Middle frontal gyrus (tissue), 1 donor: ENCODE data around the gene RIMS4.
"Not testable (repeated sequence)": the region's sequence is repeated elsewhere in the genome, so short reads cannot be mapped to it uniquely, and the experiment has no call there.

Source experiments
- DNase-seq: peaks from one replicate; pipeline ENCODE4 v3.0.0-alpha.2; 2015; ENCODE audit warnings: low spot score; ENCODE audit errors: extremely low spot score

Gene RIMS4

GRCh38 chr20:44830995-44831394 is 20.6 kb upstream of the RIMS4 start:
- DNase-seq, result no peak

GRCh38 chr20:44830523-44830922 is 20.2 kb upstream of the RIMS4 start:
- no peak for DNase-seq

- no peak for DNase-seq
Observed at GRCh38 chr20:44829688-44830087, 19.3 kb upstream of the RIMS4 start.

- no peak for DNase-seq
Observed at GRCh38 chr20:44828640-44829039, 18.3 kb upstream of the RIMS4 start.

DNA sequence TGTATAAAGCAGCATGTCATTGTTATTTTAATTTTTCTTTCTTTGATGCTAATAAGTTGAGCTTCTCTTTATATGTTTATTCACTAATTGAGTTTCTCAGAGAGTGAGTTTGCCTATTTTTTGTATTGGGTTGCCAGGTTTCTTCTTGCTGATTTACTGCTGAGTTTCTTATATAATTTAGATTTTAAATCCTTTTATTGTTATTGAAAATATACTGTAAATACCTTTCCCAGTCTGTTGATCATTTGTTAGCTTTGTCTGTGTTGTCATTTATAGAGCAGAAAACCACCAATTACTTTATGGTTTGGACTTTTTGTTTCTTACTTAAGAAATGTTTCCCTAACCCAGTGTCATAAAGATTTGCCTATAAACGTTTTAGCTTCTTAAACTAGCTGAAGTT is 17.1 kb upstream of the RIMS4 start:
- DNase-seq, result no peak

- DNase-seq, result not testable (repeated sequence)
Observed at GRCh38 chr20:44821576-44821975, 11.2 kb upstream of the RIMS4 start.

DNA sequence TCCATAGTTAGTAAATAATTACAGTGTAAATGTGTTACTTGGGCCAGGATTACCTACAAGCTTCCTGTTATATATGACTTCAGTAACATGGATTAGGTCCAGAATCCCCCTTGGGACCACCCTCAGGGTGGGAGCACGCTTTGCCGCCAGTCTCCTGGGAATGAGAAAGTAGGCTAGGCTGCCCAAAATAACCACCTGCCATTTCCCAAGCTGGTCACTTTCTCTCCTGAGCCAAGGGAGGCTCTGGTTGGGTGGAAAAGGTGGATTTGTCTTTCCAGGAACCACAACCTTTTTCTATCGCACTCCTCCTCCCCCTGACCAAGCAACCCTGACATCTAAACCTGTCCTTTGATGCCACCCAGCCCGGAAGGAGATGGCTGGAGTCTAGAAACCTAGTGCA is 9.6 kb upstream of the RIMS4 start:
- DNase-seq, result no peak

DNA sequence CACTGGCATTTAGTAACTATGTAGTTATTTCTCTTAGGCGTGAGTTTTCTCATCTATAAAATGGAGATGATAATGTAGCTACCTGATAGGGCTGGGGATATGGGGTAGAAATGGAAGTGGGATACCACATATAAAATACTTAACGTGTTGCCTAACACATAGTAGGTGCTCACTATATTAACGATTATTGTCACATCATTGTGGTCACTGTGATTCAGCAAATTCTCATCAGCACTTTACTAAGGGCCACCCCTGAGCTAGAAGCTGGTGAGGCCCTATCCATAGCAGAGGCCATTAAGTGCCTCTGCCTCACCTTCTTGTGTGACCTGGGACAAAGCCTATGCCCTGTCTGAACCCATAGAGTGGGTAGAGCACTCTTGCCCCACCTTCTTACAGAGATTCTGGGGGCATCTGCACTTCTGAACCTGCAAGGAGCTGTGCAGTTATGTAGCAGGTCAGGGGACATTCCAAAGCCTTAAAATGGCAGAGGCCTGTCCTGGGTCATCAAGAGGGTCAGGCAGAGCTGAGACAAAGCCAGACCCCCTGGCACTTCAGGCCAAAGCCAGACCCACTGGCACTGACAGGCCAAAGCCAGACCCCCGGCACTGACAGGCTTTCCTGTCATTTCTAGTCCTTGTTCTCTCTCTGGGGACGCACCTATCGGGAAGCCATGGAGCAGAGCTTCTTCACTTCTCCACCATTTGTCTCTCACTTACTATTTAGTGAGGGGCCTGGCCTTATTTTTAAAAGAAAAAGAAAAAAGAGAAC is 7.0 kb upstream of the RIMS4 start:
- no peak for DNase-seq

GRCh38 chr20:44814937-44815336 is 4.6 kb upstream of the RIMS4 start:
- no peak for DNase-seq

GRCh38 chr20:44811150-44811685 is 872 bp upstream of the RIMS4 start:
- no peak for DNase-seq

DNA sequence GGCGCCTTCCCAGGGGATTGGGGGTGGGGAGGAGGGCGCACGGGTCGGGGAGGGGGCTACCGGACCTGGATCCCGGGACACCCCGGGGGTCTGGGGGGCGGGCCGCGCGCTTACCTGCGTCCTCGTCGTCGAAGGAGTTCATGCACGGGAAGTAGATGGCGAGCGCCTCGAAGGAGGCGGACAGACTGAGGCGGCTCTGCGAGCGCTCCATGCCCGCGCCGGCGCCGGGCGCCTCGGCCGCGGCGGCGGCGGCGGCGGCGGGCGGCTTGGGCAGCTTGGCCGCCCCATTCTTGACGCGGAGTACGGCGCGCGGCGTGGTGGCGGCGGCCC is 320 bp downstream of the RIMS4 start:
- no peak for DNase-seq

DNA sequence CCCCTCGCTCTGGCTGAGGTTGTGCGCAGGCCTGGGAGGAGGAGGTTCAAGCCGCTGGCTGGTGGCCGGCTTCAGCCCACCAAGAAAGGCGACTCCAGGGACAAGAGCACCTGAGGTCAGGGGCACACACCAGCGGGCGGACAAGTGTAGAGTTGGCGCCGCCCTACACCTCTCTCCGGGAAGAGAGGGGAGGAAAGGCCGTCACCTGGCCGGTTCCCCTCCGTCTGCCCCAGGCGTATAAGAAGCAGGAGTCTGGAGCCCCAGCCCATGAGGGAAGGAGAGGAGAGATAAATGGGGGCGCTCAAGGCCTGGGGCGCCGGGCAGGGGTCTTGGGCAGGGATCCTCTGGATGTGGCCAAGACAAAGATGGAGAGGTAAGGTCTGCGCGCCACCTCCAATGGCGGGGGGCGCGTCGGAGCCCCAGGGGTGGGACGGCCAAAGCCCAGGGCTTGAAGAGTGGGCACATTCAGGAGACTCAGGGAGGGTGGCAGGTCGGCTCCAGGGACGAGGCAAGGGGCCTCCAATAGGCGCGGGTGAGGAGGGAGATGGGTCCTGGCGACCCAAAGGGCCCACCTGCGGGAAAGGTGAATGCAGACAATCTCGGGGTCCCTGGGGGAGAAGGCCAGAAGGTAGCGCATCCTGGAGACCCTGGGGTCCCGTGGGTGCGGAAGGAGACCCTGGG is 826 bp downstream of the RIMS4 start:
- DNase-seq, result no peak

DNA sequence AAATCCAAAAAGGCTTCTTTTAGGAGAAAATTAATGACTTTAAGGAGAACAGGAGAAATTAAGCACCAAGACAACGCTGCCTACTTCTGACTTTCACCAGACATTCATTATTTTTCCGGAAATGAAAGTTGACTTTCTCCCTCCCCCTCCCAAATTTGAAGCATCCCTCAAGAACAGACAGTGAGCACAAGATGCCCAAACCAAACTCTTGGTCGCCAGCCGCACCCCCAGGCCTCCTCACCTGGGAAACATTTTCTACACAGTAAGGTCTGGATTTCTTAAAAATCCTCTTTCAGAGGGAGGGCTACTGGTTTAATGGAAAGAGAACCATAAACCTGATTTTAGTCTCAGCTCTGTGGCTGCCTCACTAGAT is 2.7 kb downstream of the RIMS4 start:
- DNase-seq, result no peak

GRCh38 chr20:44807051-44807683 is 3.2 kb downstream of the RIMS4 start:
- no peak for DNase-seq

DNA sequence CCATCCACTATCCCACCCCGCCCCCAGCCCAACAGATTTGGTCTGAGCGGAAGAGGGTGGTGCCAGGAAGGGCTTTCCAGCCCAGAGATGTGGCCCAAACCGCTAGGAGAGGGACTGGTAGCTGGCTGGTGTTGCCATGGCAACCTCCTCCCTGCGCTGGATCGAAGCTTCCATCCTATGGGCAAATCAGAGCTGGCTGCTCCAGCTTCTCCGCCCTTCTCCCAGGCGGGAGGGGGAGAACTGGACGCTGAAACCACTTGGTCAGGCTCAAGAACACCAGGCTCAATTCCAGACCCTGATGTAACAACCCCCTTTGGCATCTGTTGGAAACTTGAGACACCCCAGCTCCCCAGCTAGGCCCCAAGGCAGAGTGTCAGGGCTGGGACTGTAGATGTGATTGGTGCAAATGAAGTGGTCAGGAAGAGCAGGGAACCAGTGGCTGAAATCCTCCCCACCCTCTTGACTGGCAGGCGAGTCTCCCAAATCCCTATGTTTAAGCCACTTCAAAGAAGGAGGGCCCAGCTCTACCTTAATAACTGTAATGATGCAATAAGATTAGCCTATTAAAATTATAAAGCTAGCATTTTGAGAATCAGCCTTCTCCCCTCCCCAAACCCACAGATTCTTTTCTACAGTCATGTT is 4.2 kb downstream of the RIMS4 start:
- peak; percentile 76 for DNase-seq

- no peak for DNase-seq
Observed at GRCh38 chr20:44805335-44805978, 4.9 kb downstream of the RIMS4 start.

DNA sequence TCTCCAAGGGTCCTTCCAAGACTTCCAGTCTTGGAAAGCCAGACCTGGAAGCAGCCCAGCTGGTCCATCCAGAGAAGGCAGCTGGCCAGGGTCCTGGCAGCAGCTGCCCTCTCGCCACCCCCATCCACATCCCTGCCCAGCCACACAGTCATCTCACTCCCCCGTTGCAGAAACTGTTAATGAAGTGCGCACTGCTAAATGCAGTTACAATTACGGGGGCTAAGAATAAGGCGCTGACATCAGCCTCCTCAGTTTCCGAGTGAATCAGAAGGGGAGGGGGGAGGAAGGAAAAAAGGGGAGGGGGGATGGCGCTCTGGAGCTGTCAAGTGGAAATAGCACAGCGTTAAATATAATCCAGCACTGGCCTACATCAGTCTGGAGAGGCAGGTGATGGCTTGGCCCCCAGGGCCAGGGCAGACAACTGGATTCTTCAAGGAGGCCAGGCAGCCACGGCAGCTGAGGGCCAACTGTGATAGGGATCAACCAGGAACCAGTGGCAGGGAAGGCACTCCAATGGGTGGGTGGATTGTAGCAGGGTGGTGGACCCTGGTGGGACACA is 6.9 kb downstream of the RIMS4 start:
- DNase-seq, result no peak

DNA sequence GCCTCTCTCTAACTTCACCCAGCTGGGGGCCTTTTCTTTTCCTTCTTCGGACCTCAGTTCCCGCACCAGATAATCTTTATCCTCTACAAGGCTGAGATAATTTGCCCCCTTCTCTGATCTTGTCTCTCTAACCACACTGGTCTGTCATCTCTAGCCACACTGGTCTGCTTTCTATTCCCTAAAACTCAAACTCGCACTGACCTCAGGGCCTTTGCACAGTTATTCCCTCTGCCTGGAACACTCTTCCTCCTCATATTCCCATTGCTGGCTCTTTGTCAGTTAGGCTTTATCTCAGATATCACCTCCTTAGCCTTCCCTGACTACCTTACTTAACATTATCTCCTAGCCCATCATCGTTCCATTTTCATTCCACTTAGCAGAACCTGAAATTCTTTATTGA is 7.6 kb downstream of the RIMS4 start:
- DNase-seq, result no peak

GRCh38 chr20:44800391-44801046 is 9.8 kb downstream of the RIMS4 start:
- DNase-seq, result no peak

- DNase-seq, result no peak
Observed at GRCh38 chr20:44799691-44800090, 10.7 kb downstream of the RIMS4 start.
